DMS114 treated with DMSO at 0.1 percent for 48 hours (cell line): Measurements from ENCODE around the gene COX7A1.

Source experiments
- DNase-seq: peaks from one replicate; lab custom pipeline; 2025; ENCODE audit not compliant: unreplicated experiment; lab: John Stamatoyannopoulos, UW

Gene COX7A1

GRCh38 chr19:36113425-36113824, 38.8 kb downstream of the COX7A1 start:
- no peak for DNase-seq

DNA sequence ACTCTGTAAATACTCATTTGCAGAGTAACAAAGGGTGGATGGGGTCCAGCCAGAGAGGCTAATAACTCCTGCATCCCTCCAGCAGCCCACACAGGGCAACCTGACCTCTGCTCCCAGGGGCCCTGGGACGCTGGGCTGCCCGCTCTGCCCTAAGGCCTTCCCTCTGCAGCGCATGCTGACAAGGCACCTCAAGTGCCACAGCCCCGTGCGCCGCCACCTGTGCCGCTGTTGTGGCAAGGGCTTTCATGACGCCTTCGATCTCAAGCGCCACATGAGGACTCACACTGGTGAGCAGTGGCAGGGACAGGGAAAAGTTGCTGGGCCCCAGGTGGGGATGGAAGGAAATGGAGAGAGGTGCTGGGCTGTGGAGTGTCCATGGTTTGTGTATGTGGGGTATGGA, 39.6 kb downstream of the COX7A1 start:
- DNase-seq = no peak

- no peak for DNase-seq
Observed at GRCh38 chr19:36111200-36111539, 41.1 kb downstream of the COX7A1 start.

DNA sequence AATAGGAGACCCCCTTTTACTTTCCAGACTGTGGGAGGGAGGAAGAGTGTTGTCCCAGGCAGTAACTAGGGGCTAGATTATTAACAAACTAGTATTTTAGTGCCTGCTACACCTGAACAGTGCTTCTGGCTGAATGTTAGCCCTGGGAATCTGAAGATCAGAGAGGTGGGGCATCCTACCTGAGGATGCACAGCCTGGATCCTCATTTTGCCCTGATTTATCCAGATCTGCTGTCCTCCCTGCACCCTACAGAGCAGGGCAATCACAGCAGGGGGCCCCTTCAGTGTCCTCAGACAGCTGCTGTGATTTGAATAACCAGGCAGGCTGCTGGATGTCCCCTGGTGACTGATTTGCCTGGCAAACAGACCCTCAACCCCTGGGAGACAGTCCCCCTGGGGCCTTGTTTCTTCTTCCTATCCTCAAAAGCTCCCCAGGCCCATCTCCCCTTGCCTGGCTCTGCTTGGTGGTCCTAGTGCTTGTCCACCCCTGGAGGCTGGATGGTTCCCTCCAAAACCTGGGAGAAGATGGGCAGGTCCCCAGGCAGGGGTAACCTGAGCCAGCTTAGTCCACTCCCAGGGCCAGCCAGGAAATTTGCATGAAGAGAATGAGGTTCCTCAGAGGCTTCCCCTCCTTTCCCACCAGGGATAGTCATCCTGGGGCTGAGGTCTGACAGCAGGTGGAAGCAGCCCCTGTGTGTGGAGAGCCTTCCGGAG, 41.6 kb downstream of the COX7A1 start, which contains the start of gene OVOL3:
Gene OVOL3 (plus strand): TSS at position 657 of the 713 bp plus-strand sequence. CDS start 60 bp downstream, outside the sequence.
- DNase-seq = no peak

DNA sequence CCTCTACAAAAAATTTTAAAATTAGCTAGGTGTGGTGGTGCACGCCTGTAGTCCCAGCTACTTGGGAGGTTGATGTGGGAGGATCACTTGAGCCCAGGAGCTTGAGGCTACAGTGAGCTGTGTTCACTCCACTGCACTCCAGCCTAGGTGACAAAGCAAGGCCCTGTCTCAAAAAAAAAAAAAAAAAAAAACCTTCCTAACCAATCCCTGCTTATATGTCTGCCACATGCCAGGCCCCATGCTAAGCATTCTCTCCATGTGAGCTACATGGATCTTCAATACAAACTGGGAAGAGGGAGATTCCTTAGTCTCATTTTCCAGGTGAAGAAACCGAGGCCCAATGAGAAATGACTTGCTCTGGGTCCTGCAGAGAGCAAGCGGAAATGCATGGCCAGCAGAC, 43.6 kb downstream of the COX7A1 start:
- DNase-seq = no peak

- no peak for DNase-seq
Observed at GRCh38 chr19:36106991-36107390, 45.3 kb downstream of the COX7A1 start.

DNA sequence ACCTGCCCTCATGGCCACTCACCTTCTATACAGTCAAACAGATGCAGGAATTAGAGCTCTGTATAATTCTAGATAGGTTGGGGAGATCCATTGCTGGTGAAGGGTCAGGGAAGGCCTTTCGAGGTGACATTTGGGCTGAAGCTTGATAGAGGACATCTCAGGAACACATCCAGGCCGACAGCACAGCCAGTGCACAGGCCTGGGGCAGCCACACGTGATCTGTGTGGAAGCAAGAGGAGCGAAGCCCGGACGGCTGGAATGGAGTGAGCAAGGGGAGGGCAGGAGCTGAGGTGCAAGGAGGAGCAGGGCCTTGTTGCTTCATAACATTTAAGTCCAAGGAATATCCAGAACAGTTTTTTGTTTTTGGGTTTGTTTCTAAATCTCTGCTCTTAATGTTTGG, 45.8 kb downstream of the COX7A1 start:
- no peak for DNase-seq

GRCh38 chr19:36103842-36104552, 48.2 kb downstream of the COX7A1 start:
- DNase-seq = no peak

DNA sequence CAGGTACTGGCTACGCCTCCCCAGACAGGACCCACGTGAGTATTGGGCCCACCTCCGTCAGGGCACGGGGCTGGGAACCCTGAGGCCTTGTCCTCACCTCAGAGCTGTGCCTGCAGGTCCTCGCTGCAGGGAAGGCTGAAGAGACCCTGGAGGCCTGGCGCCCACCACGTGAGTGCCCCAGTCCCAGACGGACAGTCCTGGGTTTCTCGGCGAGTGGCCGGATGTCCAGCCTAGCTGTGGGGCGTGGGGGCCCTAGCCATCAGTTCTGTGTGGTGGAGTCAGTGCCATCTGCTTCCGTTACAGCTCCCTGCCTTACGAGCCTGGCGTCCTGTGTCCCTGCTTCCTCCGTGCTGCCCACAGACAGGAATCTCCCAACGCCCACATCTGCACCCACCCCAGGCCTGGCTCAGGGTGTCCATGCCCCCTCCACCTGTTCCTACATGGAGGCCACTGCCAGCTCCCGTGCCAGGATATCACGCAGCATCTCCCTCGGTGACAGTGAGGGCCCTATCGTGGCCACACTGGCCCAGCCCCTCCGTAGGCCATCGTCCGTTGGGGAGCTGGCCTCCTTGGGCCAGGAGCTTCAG, 49.1 kb downstream of the COX7A1 start:
- no peak for DNase-seq

DNA sequence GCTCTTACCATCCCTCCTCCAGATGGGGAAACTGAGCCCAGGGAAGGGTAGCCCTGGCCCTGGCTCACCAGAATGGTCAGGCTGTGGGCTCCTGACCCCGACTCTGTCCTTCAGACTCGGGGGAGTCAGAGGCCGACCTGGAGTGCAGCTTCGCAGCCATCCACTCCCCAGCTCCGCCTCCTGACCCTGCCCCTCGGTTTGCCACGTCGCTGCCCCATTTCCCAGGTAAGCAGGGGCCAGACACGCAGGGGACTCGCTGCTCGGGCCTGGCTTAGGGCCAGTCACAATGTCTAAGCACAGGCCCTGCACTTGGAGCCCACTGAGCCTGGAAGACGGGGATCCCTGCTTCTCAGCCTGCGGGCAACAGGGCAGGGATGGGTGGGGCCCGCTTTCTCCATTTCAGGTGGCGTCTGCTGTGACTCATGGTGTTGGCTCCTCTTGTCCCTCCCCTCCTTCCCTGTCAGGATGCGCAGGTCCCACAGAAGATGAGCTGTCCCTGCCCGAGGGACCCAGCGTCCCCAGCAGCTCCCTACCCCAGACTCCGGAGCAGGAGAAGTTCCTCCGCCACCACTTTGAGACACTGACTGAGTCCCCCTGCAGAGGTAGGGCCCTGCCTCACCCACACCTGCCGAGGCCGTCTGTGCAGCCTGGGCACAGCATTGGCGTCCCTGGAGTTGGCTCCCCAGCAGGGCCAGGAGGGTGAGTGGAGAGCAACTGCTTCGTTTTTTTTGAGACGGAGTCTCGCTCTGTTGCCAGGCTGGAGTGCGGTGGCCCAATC, 50.5 kb downstream of the COX7A1 start:
- DNase-seq = no peak
